Hepatic stellate cell (primary cell): ENCODE measurements around the gene PPFIBP2.

Experiments used
- DNase-seq: peaks from one replicate; pipeline ENCODE4 v3.0.0; 2011; ENCODE audit warnings: low spot score

The PPFIBP2 gene

GRCh38 chr11:7578276-7578955, 64.6 kb downstream of the PPFIBP2 start:
- no peak for DNase-seq

- no peak for DNase-seq
These were observed 65.6 kb downstream of the PPFIBP2 start for GRCh38 chr11:7579361-7579791.

- no peak for DNase-seq
These were observed 67.3 kb downstream of the PPFIBP2 start for GRCh38 chr11:7581021-7581590.

- no peak for DNase-seq
These were observed 68.7 kb downstream of the PPFIBP2 start for GRCh38 chr11:7582338-7582985.

- DNase-seq, result no peak
These were observed 69.4 kb downstream of the PPFIBP2 start for GRCh38 chr11:7583248-7583647.

GRCh38 chr11:7584910-7585309, 71.1 kb downstream of the PPFIBP2 start:
- DNase-seq, result no peak

GRCh38 chr11:7585816-7586215, 72.0 kb downstream of the PPFIBP2 start:
- no peak for DNase-seq

- DNase-seq, result no peak
These were observed 72.6 kb downstream of the PPFIBP2 start for GRCh38 chr11:7586376-7586775.

- DNase-seq, result no peak
These were observed 73.9 kb downstream of the PPFIBP2 start for GRCh38 chr11:7587712-7588111.

GRCh38 chr11:7589861-7590260, 76.1 kb downstream of the PPFIBP2 start:
- no peak for DNase-seq

GRCh38 chr11:7590529-7590928, 76.7 kb downstream of the PPFIBP2 start:
- DNase-seq, result no peak

- no peak for DNase-seq
These were observed 77.5 kb downstream of the PPFIBP2 start for GRCh38 chr11:7591107-7591894.

- no peak for DNase-seq
These were observed 78.2 kb downstream of the PPFIBP2 start for GRCh38 chr11:7591987-7592386.

- no peak for DNase-seq
These were observed 78.9 kb downstream of the PPFIBP2 start for GRCh38 chr11:7592711-7593110.

- no peak for DNase-seq
These were observed 79.7 kb downstream of the PPFIBP2 start for GRCh38 chr11:7593481-7593880.

GRCh38 chr11:7595016-7595866, 81.4 kb downstream of the PPFIBP2 start:
- DNase-seq, result no peak

- no peak for DNase-seq
These were observed 82.2 kb downstream of the PPFIBP2 start for GRCh38 chr11:7595951-7596350.

GRCh38 chr11:7596975-7597391, 83.2 kb downstream of the PPFIBP2 start:
- DNase-seq, result no peak

- DNase-seq, result no peak
These were observed 83.8 kb downstream of the PPFIBP2 start for GRCh38 chr11:7597620-7598019.

- no peak for DNase-seq
These were observed 85.4 kb downstream of the PPFIBP2 start for GRCh38 chr11:7599209-7599608.

- peak; percentile 38 for DNase-seq
These were observed 86.5 kb downstream of the PPFIBP2 start for GRCh38 chr11:7600205-7600775.
